HG03060 (cell line): ENCODE results near the gene SH2D3C.

ENCODE experiments used
- ATAC-seq: cut with Tn5 transposase; IDR thresholded peaks from one replicate; pipeline ENCODE4 v1.9.1; 2021; ENCODE audit warnings: low read depth, moderate number of reproducible peaks; ENCODE audit not compliant: unreplicated experiment

SH2D3C gene

GRCh38 chr9:127744398-127745110 is 33.9 kb downstream of the SH2D3C start:
- no peak for ATAC-seq

- ATAC-seq: no peak
These were observed 35.9 kb downstream of the SH2D3C start for GRCh38 chr9:127742435-127743088.

GRCh38 chr9:127741831-127742434 is 36.5 kb downstream of the SH2D3C start:
- ATAC-seq: no peak

GRCh38 chr9:127739614-127740330 is 38.7 kb downstream of the SH2D3C start:
- no peak for ATAC-seq

GRCh38 chr9:127738666-127739065 is 39.8 kb downstream of the SH2D3C start:
- ATAC-seq: no peak

GRCh38 chr9:127735530-127736185 is 42.8 kb downstream of the SH2D3C start:
- no peak for ATAC-seq

GRCh38 chr9:127734747-127735529 is 43.5 kb downstream of the SH2D3C start, which contains the start of gene TOR2A:
TSS of gene TOR2A (minus strand) at chr9:127735294. CDS start at chr9:127735270, 24 bp downstream.
- peak; percentile 66 for ATAC-seq

GRCh38 chr9:127734247-127734746 is 44.2 kb downstream of the SH2D3C start:
- ATAC-seq: no peak

GRCh38 chr9:127733614-127734013 is 44.9 kb downstream of the SH2D3C start:
- ATAC-seq: no peak

- no peak for ATAC-seq
These were observed 46.0 kb downstream of the SH2D3C start for GRCh38 chr9:127732444-127732843.

GRCh38 chr9:127731938-127732337 is 46.5 kb downstream of the SH2D3C start:
- no peak for ATAC-seq

GRCh38 chr9:127730799-127731410 is 47.6 kb downstream of the SH2D3C start:
- ATAC-seq: no peak

GRCh38 chr9:127730262-127730661 is 48.2 kb downstream of the SH2D3C start:
- ATAC-seq: no peak

GRCh38 chr9:127729522-127730256 is 48.8 kb downstream of the SH2D3C start:
- ATAC-seq: no peak

- no peak for ATAC-seq
These were observed 49.7 kb downstream of the SH2D3C start for GRCh38 chr9:127728808-127729207.

GRCh38 chr9:127726871-127727270 is 51.6 kb downstream of the SH2D3C start:
- ATAC-seq: no peak

GRCh38 chr9:127724012-127724411 is 54.5 kb downstream of the SH2D3C start:
- ATAC-seq: no peak

GRCh38 chr9:127723444-127723843 is 55.0 kb downstream of the SH2D3C start:
- ATAC-seq: no peak
